ENCODE data around the gene OTOR. TPM values are rescaled to one million over a fixed set of nuclear protein-coding genes. Genes with fewer than 3 reads are reported as not detected.

OTOR gene
- total RNA-seq, 1 experiment from 2014 or later, result not detected

- Histone ChIP-seq H2BK120ac (ENCODE audit: low read depth, low read length, poor library complexity, severe bottlenecking) (no peak overlapping the region), H4K8ac (replicated peaks; ENCODE audit: insufficient read length, low read depth, low read length) (no peak overlapping the region), H3K23ac (ENCODE audit: insufficient read length, low read depth, low read length) (no peak overlapping the region), H4K91ac (ENCODE audit: insufficient read length, low read depth, low read length) (no peak overlapping the region), H2BK20ac (ENCODE audit: low read depth, low read length, poor library complexity, severe bottlenecking) (no peak overlapping the region), H2BK15ac (ENCODE audit: low read depth, low read length) (no peak overlapping the region), H3K14ac (ENCODE audit: insufficient read depth, low read length) (no peak overlapping the region), H4K5ac (ENCODE audit: insufficient read length, low read depth, low read length) (no peak overlapping the region), H2BK5ac (ENCODE audit: insufficient read length, low read length) (no peak overlapping the region), H3K56ac (ENCODE audit: insufficient read length, low read depth, low read length) (no peak overlapping the region), H3K4me2 (ENCODE audit: insufficient read depth, insufficient read length, low read length) (no peak overlapping the region), H3K9me3 (ENCODE audit: control insufficient read depth, low read depth, low read length) (no peaks in the 10 kb centered on the region), H3K9ac (ENCODE audit: extremely low read depth, insufficient read length, low read length) (no peak overlapping the region), H3T11ph (ENCODE audit: low read length) (no peak overlapping the region), H3K4me1 (ENCODE audit: insufficient read depth, low read length) (no peaks in the 10 kb centered on the region), H2BK12ac (ENCODE audit: insufficient read length, low read depth, low read length) (no peak overlapping the region), H3K27me3 (ENCODE audit: insufficient read depth, low read length) (no peaks in the 10 kb centered on the region), H3K4ac (ENCODE audit: low read depth, low read length) (no peak overlapping the region), H3K79me2 (ENCODE audit: insufficient read depth, low read length) (no peaks in the 10 kb centered on the region), H2AFZ (ENCODE audit: low read length) (no peak overlapping the region), H4K20me1 (ENCODE audit: control insufficient read depth, insufficient read depth, insufficient read length) (no peaks in the 10 kb centered on the region), H3K79me1 (ENCODE audit: insufficient read depth, low read depth, low read length, poor library complexity, severe bottlenecking) (no peaks in the 10 kb centered on the region), H3K27ac (ENCODE audit: insufficient read length, low read depth, low read length) (no peak overlapping the region), H3K23me2 (ENCODE audit: insufficient read length, low read depth, low read length, poor library complexity, severe bottlenecking) (no peaks in the 10 kb centered on the region), H2AK5ac (ENCODE audit: insufficient read length, low read length) (no peak overlapping the region), H3K18ac (ENCODE audit: insufficient read length, low read depth, low read length) (no peak overlapping the region)
- H3K4me1 Mint-ChIP-seq, result peaks cover 5 to 14% of the 10 kb centered on the region in 2 experiments
- TF ChIP-seq, protein P1, sequence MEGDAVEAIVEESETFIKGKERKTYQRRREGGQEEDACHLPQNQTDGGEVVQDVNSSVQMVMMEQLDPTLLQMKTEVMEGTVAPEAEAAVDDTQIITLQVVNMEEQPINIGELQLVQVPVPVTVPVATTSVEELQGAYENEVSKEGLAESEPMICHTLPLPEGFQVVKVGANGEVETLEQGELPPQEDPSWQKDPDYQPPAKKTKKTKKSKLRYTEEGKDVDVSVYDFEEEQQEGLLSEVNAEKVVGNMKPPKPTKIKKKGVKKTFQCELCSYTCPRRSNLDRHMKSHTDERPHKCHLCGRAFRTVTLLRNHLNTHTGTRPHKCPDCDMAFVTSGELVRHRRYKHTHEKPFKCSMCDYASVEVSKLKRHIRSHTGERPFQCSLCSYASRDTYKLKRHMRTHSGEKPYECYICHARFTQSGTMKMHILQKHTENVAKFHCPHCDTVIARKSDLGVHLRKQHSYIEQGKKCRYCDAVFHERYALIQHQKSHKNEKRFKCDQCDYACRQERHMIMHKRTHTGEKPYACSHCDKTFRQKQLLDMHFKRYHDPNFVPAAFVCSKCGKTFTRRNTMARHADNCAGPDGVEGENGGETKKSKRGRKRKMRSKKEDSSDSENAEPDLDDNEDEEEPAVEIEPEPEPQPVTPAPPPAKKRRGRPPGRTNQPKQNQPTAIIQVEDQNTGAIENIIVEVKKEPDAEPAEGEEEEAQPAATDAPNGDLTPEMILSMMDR (conservative IDR thresholded peaks at IDR 0.05), result no peak
- H3K9me3 Mint-ChIP-seq, result peaks cover 7 to 8% of the 10 kb centered on the region in 2 experiments
- H3K36me3 Mint-ChIP-seq (ENCODE audit: insufficient read depth in 1 of 3, low read depth in 3 of 3), result peaks cover 3% of the 10 kb centered on the region in 3 experiments
- no peaks in the 10 kb centered on the region; the same call in 1 of the 2 replicates for H3K27me3 Mint-ChIP-seq (ENCODE audit: low read depth)
- DNase-seq, result no peak
- no peak overlapping the region for H3K4me3 Mint-ChIP-seq
- no CpG with 5 or more reads among the region's 4 CpGs for WGBS (ENCODE audit: extremely low coverage, insufficient read length, low lambda C conversion rate)
- no peak overlapping the region for H3K27ac Mint-ChIP-seq
These were observed 36.4 kb upstream of the OTOR start for GRCh38 chr20:16711661-16712258.

Data from H9 (cell line).